GM12878 (cell line): ENCODE data around the gene CYB5R3. TPM values are rescaled to one million over a fixed set of nuclear protein-coding genes. Genes with fewer than 3 reads are reported as not detected.

Source experiments
- ATAC-seq: fragments of 200-7000 bp; cut with Tn5 transposase; 3 replicates; pipeline ENCODE4 v1.9.1; 2020; ENCODE audit warnings: mild to moderate bottlenecking, moderate library complexity
- BruUV-seq: library from RNA; stranded (reverse); fragments of 400-500 nt; replicated peaks from 2 replicates; lab custom pipeline; 2021; lab: Mats Ljungman, UMichigan
- CTCF ChIA-PET: fragments of 300-600 bp; sonication (Branson Sonifier 250); formaldehyde crosslinking; extraction: SDS; loops from one replicate; lab custom pipeline; 2021; ENCODE audit warnings: inconsistent platforms; lab: Yijun Ruan, JAX
- POLR2A ChIA-PET: fragments of 350-600 bp; formaldehyde crosslinking; extraction: SDS; loops from one replicate; lab custom pipeline; 2021; ENCODE audit warnings: inconsistent platforms; lab: Charles Lee
- RAD21 ChIA-PET: fragments of 300-600 bp; sonication (Branson Sonifier 250); formaldehyde crosslinking; loops from one replicate; lab custom pipeline; 2023; ENCODE audit warnings: antibody characterized with exemption; ENCODE audit not compliant: unreplicated experiment; lab: Charles Lee
- SMC1A ChIA-PET: fragments of 300-600 bp; sonication (Branson Sonifier 250); formaldehyde crosslinking; loops from one replicate; lab custom pipeline; 2023; ENCODE audit not compliant: unreplicated experiment, uncharacterized antibody; lab: Charles Lee
- DNase-seq: peaks from one replicate; pipeline ENCODE4 v3.0.0-alpha.2; 2011; ENCODE audit warnings: low read depth, low spot score
- FAIRE-seq: peaks from 3 replicates; lab custom pipeline; 2011; peaks lifted over from hg19 to GRCh38; lab: Jason Lieb, UNC
- H2AFZ ChIP-seq: 2 replicates; pipeline ENCODE4 v1.6.0; 2011; ENCODE audit warnings: low read depth, low read length, control low read depth; ENCODE audit not compliant: control insufficient read depth
- H3K27ac ChIP-seq: 2 replicates; pipeline ENCODE4 v1.5.1; 2011; ENCODE audit warnings: control low read depth; ENCODE audit not compliant: control insufficient read depth, insufficient read depth
- H3K27me3 ChIP-seq, 2 experiments: replicated peaks in 1 of 2; 2 replicates each; pipeline versions ENCODE4 v1.6.0 to v1.6.1; 2011; ENCODE audit warnings: low read length in 1 of 2; ENCODE audit not compliant: control insufficient read depth in 2 of 2, insufficient read depth in 2 of 2
- H3K36me3 ChIP-seq, 2 experiments: 2 replicates each; pipeline ENCODE4 v1.5.1; 2011; ENCODE audit warnings: low read length in 1 of 2; ENCODE audit not compliant: control insufficient read depth in 2 of 2, insufficient read depth in 2 of 2
- H3K4me1 ChIP-seq: 2 replicates; pipeline ENCODE4 v1.6.1; 2011; ENCODE audit warnings: mild to moderate bottlenecking, low read length, moderate library complexity, mixed read lengths; ENCODE audit not compliant: control insufficient read depth, insufficient read depth
- H3K4me2 ChIP-seq: 2 replicates; pipeline ENCODE4 v1.6.0; 2011; ENCODE audit warnings: control low read depth; ENCODE audit not compliant: control insufficient read depth, insufficient read depth
- H3K4me3 ChIP-seq: fragments of 200-600 bp; sonication (generic); 2 replicates; pipeline ENCODE4 v1.5.1; 2016
- H3K79me2 ChIP-seq: 2 replicates; pipeline ENCODE4 v1.6.0; 2011; ENCODE audit warnings: low read length; ENCODE audit not compliant: control insufficient read depth, insufficient read depth
- H3K9ac ChIP-seq: 2 replicates; pipeline ENCODE4 v1.8.0; 2011; ENCODE audit warnings: low read length, control low read depth, mixed read lengths; ENCODE audit not compliant: control insufficient read depth, insufficient read depth
- H3K9me3 ChIP-seq: replicated peaks from 3 replicates; pipeline ENCODE4 v1.5.1; 2011; ENCODE audit warnings: mild to moderate bottlenecking, low read length; ENCODE audit not compliant: control insufficient read depth, insufficient read depth
- H4K20me1 ChIP-seq: 2 replicates; pipeline ENCODE4 v1.6.0; 2011; ENCODE audit not compliant: control insufficient read depth, insufficient read depth
- BHLHE40 ChIP-seq, 2 experiments: fragments of 450-650 bp in 1 of 2; IDR thresholded peaks; 2 replicates each; pipeline ENCODE4 v1.6.1; 2011 to 2017; ENCODE audit warnings: low read depth in 2 of 2, borderline replicate concordance in 1 of 2, improper control_type of control experiment in 1 of 2, low read length in 1 of 2, mild to moderate bottlenecking in 1 of 2
- CEBPB ChIP-seq, 2 experiments: fragments of 150-350 bp in 1 of 2; IDR thresholded peaks; 2 replicates each; pipeline ENCODE4 v1.6.1; 2012 to 2014; ENCODE audit warnings: low read depth in 2 of 2, low read length in 2 of 2, borderline replicate concordance in 1 of 2, inconsistent platforms in 1 of 2
- FOXK2 ChIP-seq: fragments of 450-650 bp; IDR thresholded peaks from 2 replicates; pipeline ENCODE4 v1.6.1; 2017; ENCODE audit warnings: mild to moderate bottlenecking, moderate library complexity
- IKZF2 ChIP-seq, 2 experiments: fragments of 450-650 bp; IDR thresholded peaks; 2 replicates each; pipeline ENCODE4 v1.6.1; 2017; ENCODE audit warnings: mild to moderate bottlenecking in 2 of 2, moderate library complexity in 2 of 2
- NFYA ChIP-seq: IDR thresholded peaks from 2 replicates; pipeline ENCODE4 v1.6.1; 2011; ENCODE audit warnings: low read depth, mild to moderate bottlenecking, low read length, improper control_type of control experiment, borderline replicate concordance
- RBBP5 ChIP-seq: fragments of 200-600 bp; sonication (generic); conservative IDR thresholded peaks from 2 replicates; pipeline ENCODE4 v1.6.1; 2016
- STAT1 ChIP-seq: fragments of 450-650 bp; conservative IDR thresholded peaks from 2 replicates; pipeline ENCODE4 v1.6.1; 2014; ENCODE audit warnings: antibody characterized with exemption, mild to moderate bottlenecking
- TCF7 ChIP-seq: IDR thresholded peaks from 2 replicates; pipeline ENCODE4 v1.6.1; 2014; ENCODE audit warnings: antibody characterized with exemption, borderline replicate concordance
- WGBS: methylation state at CpG from one replicate; pipeline ENCODE4 v1.1.6; 2016; ENCODE audit warnings: low lambda C conversion rate; ENCODE audit not compliant: insufficient replicate concordance, insufficient coverage; ENCODE audit errors: missing lambda C conversion rate; 5-methylcytosine and 5-hydroxymethylcytosine counted together
- in situ Hi-C: fragments of 300-500 bp; cut with MboI; formaldehyde crosslinking; loops from 9 replicates; pipeline ENCODE4 v1.14.3; 2018; ENCODE audit warnings: mixed read lengths
- intact Hi-C: fragments of 100-400 bp; cut with micrococcal nuclease; formaldehyde crosslinking; loops from one replicate; pipeline ENCODE4 v1.14.2; 2022; ENCODE audit not compliant: unreplicated experiment
- polyA plus RNA-seq, 11 experiments: library from polyadenylated mRNA; depleted of rRNA in 4 of 11; unstranded in 6 of 11; stranded (reverse) in 5 of 11; fragments of >200 nt; fragmentation: Nextera tagmentation in 4 of 11; fragmentation: Illumina TruSeq in 1 of 11; extraction: Ambion mirVana in 4 of 11; extraction: Trizol in 1 of 11; gene quantifications; 1 replicate in 1 of 11; 2 replicates in 10 of 11; pipeline versions ENCODE4 v1.2.1 to v1.2.3, GENCODE V29; 2011 to 2016; ENCODE audit warnings: inconsistent platforms in 2 of 11, missing spikeins in 2 of 11, low read depth in 1 of 11
- total RNA-seq, 4 experiments: library from RNA; depleted of rRNA in 3 of 4; stranded (reverse); fragments of >200 nt in 3 of 4; fragmentation: Illumina TruSeq in 1 of 4; extraction: Trizol in 1 of 4; gene quantifications; 2 replicates each; pipeline versions ENCODE4 v1.2.1 to v1.2.3, GENCODE V29; 2013 to 2021
- TF ChIP-seq, protein P1 (sequence below): IDR thresholded peaks from 2 replicates; pipeline ENCODE4 v1.6.1; 2011; ENCODE audit warnings: borderline replicate concordance, low read depth, mild to moderate bottlenecking, moderate library complexity, low read length; ENCODE audit not compliant: insufficient read depth, poor library complexity, severe bottlenecking
- TF ChIP-seq, protein P2 (sequence below): IDR thresholded peaks from 2 replicates; pipeline ENCODE4 v1.6.1; 2012; ENCODE audit warnings: low read depth, low read length, improper control_type of control experiment
- TF ChIP-seq, protein P3 (sequence below): fragments of 450-650 bp; IDR thresholded peaks from 2 replicates; pipeline ENCODE4 v1.6.1; 2017; ENCODE audit warnings: mild to moderate bottlenecking, moderate library complexity
- TF ChIP-seq, protein P4 (sequence below): IDR thresholded peaks from 2 replicates; pipeline ENCODE4 v1.6.1; 2012; ENCODE audit warnings: low read length, inconsistent platforms

CYB5R3 gene
- total and polyA plus RNA-seq, 10 of the 15 experiments (the other 5 are each of a cell fraction or from before 2014, with no cell fraction given), result 2.0 to 119 (median 67.8) TPM

DNA sequence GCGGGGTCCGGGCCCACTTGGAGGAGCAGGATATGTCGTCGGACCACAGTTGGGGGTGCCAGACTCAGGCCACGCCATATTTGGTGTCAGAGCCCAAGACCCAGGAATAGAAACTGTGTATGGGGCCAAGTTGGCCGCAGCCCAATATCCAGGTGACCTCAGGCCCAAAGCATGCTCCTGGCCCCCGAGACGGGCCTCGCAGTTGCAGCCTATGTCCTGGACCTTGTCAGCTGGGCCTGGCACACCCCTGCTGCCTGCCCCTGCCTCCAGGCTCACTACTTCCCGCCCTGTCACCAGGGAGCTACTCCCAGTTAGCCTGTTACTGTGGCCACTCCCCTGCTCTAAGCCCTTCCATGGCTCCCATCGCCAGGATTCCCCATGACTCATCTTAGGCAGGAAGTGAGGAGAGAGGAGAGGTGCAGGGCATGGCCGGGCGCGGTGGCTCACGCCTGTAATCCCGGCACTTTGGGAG lies 48.4 kb upstream of the CYB5R3 start:
- peaks cover 4% of the 10 kb centered on the region for H3K4me1 ChIP-seq
- no peak for DNase-seq
- no peak overlapping the region for H3K4me3 ChIP-seq
- 91% methylated on average over 16 of the region's 16 CpGs for WGBS
- H2AFZ ChIP-seq, result no peak overlapping the region
- no peaks in the 10 kb centered on the region for H3K27me3 ChIP-seq
- no peaks in the 10 kb centered on the region for H3K9me3 ChIP-seq
- H4K20me1 ChIP-seq, result no peaks in the 10 kb centered on the region
- ChIA-PET POLR2A (interaction anchor here (0.6 to 1.5 kb wide), 4 partner anchors 9 to 277 kb away, joined by 3 to 9 read pairs (median 4); no protein-coding TSS in a partner anchor), SMC1A (no interaction called here), CTCF (no interaction called here), RAD21 (no interaction called here)
- BruUV-seq, result no TSS peak
- no peak for ATAC-seq
- intact Hi-C loops (no loop called here), in situ Hi-C loops (no loop called here)
- no peak for FAIRE-seq
- H3K9ac ChIP-seq, result no peak overlapping the region
- H3K4me2 ChIP-seq, result no peak overlapping the region
- H3K36me3 ChIP-seq, result peaks cover 0 to 22% of the 10 kb centered on the region in 2 experiments; a peak in 3 of 4 replicates
- H3K79me2 ChIP-seq, result no peaks in the 10 kb centered on the region; the same call in none of the 2 replicates
- no peak overlapping the region for H3K27ac ChIP-seq
- TF ChIP-seq, protein P1, sequence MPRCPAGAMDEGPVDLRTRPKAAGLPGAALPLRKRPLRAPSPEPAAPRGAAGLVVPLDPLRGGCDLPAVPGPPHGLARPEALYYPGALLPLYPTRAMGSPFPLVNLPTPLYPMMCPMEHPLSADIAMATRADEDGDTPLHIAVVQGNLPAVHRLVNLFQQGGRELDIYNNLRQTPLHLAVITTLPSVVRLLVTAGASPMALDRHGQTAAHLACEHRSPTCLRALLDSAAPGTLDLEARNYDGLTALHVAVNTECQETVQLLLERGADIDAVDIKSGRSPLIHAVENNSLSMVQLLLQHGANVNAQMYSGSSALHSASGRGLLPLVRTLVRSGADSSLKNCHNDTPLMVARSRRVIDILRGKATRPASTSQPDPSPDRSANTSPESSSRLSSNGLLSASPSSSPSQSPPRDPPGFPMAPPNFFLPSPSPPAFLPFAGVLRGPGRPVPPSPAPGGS, result no peak
- TF ChIP-seq, protein P2, sequence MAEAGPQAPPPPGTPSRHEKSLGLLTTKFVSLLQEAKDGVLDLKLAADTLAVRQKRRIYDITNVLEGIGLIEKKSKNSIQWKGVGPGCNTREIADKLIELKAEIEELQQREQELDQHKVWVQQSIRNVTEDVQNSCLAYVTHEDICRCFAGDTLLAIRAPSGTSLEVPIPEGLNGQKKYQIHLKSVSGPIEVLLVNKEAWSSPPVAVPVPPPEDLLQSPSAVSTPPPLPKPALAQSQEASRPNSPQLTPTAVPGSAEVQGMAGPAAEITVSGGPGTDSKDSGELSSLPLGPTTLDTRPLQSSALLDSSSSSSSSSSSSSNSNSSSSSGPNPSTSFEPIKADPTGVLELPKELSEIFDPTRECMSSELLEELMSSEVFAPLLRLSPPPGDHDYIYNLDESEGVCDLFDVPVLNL, result no peak
- TF ChIP-seq TCF7, result no peak
- TF ChIP-seq RBBP5, result no peak
- no peak for TF ChIP-seq FOXK2
- no peak for TF ChIP-seq IKZF2 (IDR thresholded peaks at IDR 0.05)
- TF ChIP-seq, protein P3, sequence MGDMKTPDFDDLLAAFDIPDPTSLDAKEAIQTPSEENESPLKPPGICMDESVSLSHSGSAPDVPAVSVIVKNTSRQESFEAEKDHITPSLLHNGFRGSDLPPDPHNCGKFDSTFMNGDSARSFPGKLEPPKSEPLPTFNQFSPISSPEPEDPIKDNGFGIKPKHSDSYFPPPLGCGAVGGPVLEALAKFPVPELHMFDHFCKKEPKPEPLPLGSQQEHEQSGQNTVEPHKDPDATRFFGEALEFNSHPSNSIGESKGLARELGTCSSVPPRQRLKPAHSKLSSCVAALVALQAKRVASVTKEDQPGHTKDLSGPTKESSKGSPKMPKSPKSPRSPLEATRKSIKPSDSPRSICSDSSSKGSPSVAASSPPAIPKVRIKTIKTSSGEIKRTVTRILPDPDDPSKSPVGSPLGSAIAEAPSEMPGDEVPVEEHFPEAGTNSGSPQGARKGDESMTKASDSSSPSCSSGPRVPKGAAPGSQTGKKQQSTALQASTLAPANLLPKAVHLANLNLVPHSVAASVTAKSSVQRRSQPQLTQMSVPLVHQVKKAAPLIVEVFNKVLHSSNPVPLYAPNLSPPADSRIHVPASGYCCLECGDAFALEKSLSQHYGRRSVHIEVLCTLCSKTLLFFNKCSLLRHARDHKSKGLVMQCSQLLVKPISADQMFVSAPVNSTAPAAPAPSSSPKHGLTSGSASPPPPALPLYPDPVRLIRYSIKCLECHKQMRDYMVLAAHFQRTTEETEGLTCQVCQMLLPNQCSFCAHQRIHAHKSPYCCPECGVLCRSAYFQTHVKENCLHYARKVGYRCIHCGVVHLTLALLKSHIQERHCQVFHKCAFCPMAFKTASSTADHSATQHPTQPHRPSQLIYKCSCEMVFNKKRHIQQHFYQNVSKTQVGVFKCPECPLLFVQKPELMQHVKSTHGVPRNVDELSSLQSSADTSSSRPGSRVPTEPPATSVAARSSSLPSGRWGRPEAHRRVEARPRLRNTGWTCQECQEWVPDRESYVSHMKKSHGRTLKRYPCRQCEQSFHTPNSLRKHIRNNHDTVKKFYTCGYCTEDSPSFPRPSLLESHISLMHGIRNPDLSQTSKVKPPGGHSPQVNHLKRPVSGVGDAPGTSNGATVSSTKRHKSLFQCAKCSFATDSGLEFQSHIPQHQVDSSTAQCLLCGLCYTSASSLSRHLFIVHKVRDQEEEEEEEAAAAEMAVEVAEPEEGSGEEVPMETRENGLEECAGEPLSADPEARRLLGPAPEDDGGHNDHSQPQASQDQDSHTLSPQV, result no peak
- TF ChIP-seq NFYA, result no peak
- TF ChIP-seq, protein P4, sequence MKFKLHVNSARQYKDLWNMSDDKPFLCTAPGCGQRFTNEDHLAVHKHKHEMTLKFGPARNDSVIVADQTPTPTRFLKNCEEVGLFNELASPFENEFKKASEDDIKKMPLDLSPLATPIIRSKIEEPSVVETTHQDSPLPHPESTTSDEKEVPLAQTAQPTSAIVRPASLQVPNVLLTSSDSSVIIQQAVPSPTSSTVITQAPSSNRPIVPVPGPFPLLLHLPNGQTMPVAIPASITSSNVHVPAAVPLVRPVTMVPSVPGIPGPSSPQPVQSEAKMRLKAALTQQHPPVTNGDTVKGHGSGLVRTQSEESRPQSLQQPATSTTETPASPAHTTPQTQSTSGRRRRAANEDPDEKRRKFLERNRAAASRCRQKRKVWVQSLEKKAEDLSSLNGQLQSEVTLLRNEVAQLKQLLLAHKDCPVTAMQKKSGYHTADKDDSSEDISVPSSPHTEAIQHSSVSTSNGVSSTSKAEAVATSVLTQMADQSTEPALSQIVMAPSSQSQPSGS, result no peak
- TF ChIP-seq STAT1, result no peak
- no peak for TF ChIP-seq CEBPB (IDR thresholded peaks at IDR 0.05; ENCODE audit: borderline replicate concordance in 1 of 2, low read depth in 2 of 2, low read length in 2 of 2)
- TF ChIP-seq BHLHE40 (IDR thresholded peaks at IDR 0.05; ENCODE audit: borderline replicate concordance in 1 of 2, low read depth in 2 of 2, low read length in 1 of 2), result no peak
